ENCODE measurements around the gene MEIOB.

Gene MEIOB

DNA sequence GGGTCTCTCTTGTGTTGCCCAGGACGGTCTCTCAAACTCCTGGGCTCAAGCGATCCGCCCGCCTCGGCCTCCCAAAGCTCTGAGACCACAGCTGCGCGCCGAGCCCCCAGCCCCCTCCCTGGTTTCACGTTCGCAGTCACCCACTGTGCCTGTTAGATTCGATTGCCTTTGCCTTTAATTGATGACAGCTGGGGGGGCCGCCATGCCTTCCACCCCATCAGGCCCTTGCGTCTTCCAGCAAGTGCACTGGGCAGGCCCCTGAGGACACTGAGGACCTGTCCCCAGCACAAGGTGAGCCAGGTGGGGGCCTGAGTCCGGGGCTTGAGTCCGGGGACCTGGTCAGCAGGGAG, 81.7 kb downstream of the MEIOB start:
- no peak for TF ChIP-seq POLR2AphosphoS5 (IDR thresholded peaks at IDR 0.05; ENCODE audit: low read depth, low read length)
- no peak for TF ChIP-seq TAF1 (IDR thresholded peaks at IDR 0.05; ENCODE audit: borderline replicate concordance, insufficient read depth, low read length)
- TF ChIP-seq, protein P1, sequence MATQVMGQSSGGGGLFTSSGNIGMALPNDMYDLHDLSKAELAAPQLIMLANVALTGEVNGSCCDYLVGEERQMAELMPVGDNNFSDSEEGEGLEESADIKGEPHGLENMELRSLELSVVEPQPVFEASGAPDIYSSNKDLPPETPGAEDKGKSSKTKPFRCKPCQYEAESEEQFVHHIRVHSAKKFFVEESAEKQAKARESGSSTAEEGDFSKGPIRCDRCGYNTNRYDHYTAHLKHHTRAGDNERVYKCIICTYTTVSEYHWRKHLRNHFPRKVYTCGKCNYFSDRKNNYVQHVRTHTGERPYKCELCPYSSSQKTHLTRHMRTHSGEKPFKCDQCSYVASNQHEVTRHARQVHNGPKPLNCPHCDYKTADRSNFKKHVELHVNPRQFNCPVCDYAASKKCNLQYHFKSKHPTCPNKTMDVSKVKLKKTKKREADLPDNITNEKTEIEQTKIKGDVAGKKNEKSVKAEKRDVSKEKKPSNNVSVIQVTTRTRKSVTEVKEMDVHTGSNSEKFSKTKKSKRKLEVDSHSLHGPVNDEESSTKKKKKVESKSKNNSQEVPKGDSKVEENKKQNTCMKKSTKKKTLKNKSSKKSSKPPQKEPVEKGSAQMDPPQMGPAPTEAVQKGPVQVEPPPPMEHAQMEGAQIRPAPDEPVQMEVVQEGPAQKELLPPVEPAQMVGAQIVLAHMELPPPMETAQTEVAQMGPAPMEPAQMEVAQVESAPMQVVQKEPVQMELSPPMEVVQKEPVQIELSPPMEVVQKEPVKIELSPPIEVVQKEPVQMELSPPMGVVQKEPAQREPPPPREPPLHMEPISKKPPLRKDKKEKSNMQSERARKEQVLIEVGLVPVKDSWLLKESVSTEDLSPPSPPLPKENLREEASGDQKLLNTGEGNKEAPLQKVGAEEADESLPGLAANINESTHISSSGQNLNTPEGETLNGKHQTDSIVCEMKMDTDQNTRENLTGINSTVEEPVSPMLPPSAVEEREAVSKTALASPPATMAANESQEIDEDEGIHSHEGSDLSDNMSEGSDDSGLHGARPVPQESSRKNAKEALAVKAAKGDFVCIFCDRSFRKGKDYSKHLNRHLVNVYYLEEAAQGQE (IDR thresholded peaks at IDR 0.05; ENCODE audit: insufficient read depth in 1 of 2, low read depth in 2 of 2, low read length in 2 of 2), result no peak
- no peak for TF ChIP-seq SIN3A (IDR thresholded peaks at IDR 0.05; ENCODE audit: borderline replicate concordance, insufficient read depth, low read length)
- no peak for TF ChIP-seq FOXP2 (optimal IDR thresholded peaks at IDR 0.05; ENCODE audit: borderline replicate concordance, extremely low read depth, extremely low read length, insufficient read depth)

DNA sequence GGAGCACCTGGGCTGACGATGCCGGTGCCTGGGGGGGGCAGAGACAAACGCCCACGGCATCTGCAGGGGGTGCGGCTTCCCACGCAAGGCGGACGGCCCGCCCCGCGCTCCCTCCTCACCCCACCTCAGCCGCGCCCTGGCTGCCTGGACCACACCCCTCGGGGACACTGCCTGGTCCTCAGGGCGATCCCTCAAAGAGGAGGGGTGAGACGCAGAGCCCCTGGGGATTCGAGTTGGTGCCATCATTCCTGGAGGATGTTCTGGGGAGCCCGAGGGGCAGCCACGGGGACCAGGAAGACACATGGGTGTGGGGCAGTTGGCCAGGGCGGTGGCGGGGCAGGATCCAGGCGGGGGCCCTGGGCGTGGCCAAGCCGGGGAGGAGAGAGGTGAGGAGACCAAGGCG, 82.3 kb downstream of the MEIOB start:
- TF ChIP-seq, protein P1 (IDR thresholded peaks at IDR 0.05; ENCODE audit: insufficient read depth in 1 of 2, low read depth in 2 of 2, low read length in 2 of 2), result no peak
- TF ChIP-seq SIN3A (IDR thresholded peaks at IDR 0.05; ENCODE audit: borderline replicate concordance, insufficient read depth, low read length) (no peak), TAF1 (IDR thresholded peaks at IDR 0.05; ENCODE audit: borderline replicate concordance, insufficient read depth, low read length) (no peak), POLR2AphosphoS5 (IDR thresholded peaks at IDR 0.05; ENCODE audit: low read depth, low read length) (no peak), FOXP2 (optimal IDR thresholded peaks at IDR 0.05; ENCODE audit: borderline replicate concordance, extremely low read depth, extremely low read length, insufficient read depth) (no peak)

DNA sequence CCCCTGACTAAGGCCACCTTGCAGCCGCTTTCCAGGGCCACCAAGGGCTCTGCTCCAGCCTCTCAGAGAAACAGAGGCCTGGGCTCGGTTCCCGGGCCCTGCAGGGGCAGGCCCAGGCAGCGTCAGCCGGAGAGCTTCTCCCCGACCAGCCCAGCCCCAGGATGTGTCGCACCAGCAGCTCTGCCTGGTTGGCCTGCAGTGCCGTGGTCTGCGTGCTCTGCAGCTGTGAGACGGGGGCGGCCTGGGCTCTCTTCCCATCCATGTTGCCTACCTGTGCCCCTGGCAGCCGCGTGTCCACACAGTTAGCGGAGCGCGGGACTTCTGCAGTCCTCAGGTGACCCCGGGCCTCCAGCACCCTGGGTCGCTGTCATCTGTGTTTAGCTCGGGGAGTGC, 83.3 kb downstream of the MEIOB start:
- TF ChIP-seq TAF1 (IDR thresholded peaks at IDR 0.05; ENCODE audit: borderline replicate concordance, insufficient read depth, low read length) (no peak), FOXP2 (optimal IDR thresholded peaks at IDR 0.05; ENCODE audit: borderline replicate concordance, extremely low read depth, extremely low read length, insufficient read depth) (no peak), SIN3A (IDR thresholded peaks at IDR 0.05; ENCODE audit: borderline replicate concordance, insufficient read depth, low read length) (no peak), POLR2AphosphoS5 (IDR thresholded peaks at IDR 0.05; ENCODE audit: low read depth, low read length) (no peak)
- TF ChIP-seq, protein P1 (IDR thresholded peaks at IDR 0.05; ENCODE audit: insufficient read depth in 1 of 2, low read depth in 2 of 2, low read length in 2 of 2), result no peak

DNA sequence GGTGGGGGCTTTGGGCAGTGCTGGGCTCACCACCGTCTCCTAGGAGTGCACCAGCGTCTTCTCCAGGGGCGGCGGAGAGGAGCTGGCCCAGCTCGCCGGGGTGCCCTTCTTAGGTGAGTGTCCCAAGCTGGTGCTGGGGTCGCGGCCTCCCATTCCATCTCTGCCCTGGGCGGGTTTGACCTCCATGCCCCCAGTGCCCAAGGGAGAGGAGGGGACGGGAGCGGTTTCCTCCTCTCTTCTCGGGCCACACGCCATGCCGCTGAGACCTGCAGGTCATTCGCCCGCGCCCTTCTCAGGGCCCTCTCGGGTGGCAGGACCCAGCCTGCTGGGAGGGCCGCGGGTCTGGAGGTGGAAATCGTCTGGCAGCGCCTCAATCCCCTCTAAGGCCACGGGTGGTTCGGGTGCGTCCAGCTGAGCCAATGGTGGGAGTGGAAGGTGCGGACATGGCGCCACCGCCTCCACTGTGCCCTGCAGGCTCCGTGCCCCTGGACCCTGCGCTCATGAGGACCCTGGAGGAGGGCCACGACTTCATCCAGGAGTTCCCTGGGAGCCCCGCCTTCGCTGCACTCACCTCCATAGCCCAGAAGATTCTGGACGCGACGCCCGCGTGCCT, 83.8 kb downstream of the MEIOB start:
- TF ChIP-seq POLR2AphosphoS5 (IDR thresholded peaks at IDR 0.05; ENCODE audit: low read depth, low read length) (no peak), SIN3A (IDR thresholded peaks at IDR 0.05; ENCODE audit: borderline replicate concordance, insufficient read depth, low read length) (no peak)
- TF ChIP-seq, protein P1 (IDR thresholded peaks at IDR 0.05; ENCODE audit: insufficient read depth in 1 of 2, low read depth in 2 of 2, low read length in 2 of 2), result no peak
